AG09319 (cell line): ENCODE measurements around the gene PHKA2.

Source experiments
- DNase-seq: peaks from one replicate; pipeline ENCODE4 v3.0.0-alpha.2; 2010; ENCODE audit warnings: low read depth; ENCODE audit errors: extremely low read depth
- CTCF ChIP-seq: IDR thresholded peaks from 2 replicates; pipeline ENCODE4 v1.5.1; 2011; ENCODE audit warnings: low read depth, mild to moderate bottlenecking, inconsistent platforms, low read length, moderate library complexity

The PHKA2 gene

GRCh38 chrX:18971506-18971905 lies 12.4 kb downstream of the PHKA2 start:
- no peak for DNase-seq
- no peak for TF ChIP-seq CTCF

GRCh38 chrX:18970465-18970864 lies 13.4 kb downstream of the PHKA2 start:
- no peak for TF ChIP-seq CTCF
- DNase-seq, result no peak

- DNase-seq, result no peak
- no peak for TF ChIP-seq CTCF
These were observed 17.3 kb downstream of the PHKA2 start for GRCh38 chrX:18966624-18967023.

- no peak for DNase-seq
- no peak for TF ChIP-seq CTCF
These were observed 19.0 kb downstream of the PHKA2 start for GRCh38 chrX:18964901-18965300.

- no peak for TF ChIP-seq CTCF
- DNase-seq, result no peak
These were observed 19.9 kb downstream of the PHKA2 start for GRCh38 chrX:18964026-18964425.

- no peak for TF ChIP-seq CTCF
- no peak for DNase-seq
These were observed 21.6 kb downstream of the PHKA2 start for GRCh38 chrX:18962329-18962728.

GRCh38 chrX:18961686-18962085 lies 22.2 kb downstream of the PHKA2 start:
- no peak for TF ChIP-seq CTCF
- DNase-seq, result no peak
